CD4-positive, alpha-beta T cell treated with Interferon gamma for 1 hour (primary cell): ENCODE measurements around the gene C9orf43.
"Not testable (repeated sequence)": the region's sequence is repeated elsewhere in the genome, so short reads cannot be mapped to it uniquely, and the experiment has no call there.

Experiments
- DNase-seq: peaks from one replicate; pipeline ENCODE4 v3.0.0-alpha.2; 2020

The C9orf43 gene

GRCh38 chr9:113425072-113425471 lies 14.5 kb downstream of the C9orf43 start:
- DNase-seq = no peak

GRCh38 chr9:113426701-113427100 lies 16.2 kb downstream of the C9orf43 start:
- no peak for DNase-seq

GRCh38 chr9:113427629-113428028 lies 17.1 kb downstream of the C9orf43 start:
- DNase-seq = no peak

GRCh38 chr9:113428062-113428615 lies 17.6 kb downstream of the C9orf43 start:
- no peak for DNase-seq

- no peak for DNase-seq
These were observed 20.6 kb downstream of the C9orf43 start for GRCh38 chr9:113431191-113431590.

- no peak for DNase-seq
These were observed 26.4 kb downstream of the C9orf43 start for GRCh38 chr9:113436728-113437515.

- DNase-seq = not testable (repeated sequence)
These were observed 27.2 kb downstream of the C9orf43 start for GRCh38 chr9:113437716-113438115.

- no peak for DNase-seq
These were observed 34.2 kb downstream of the C9orf43 start for GRCh38 chr9:113444736-113445135.

GRCh38 chr9:113446323-113446740 lies 35.8 kb downstream of the C9orf43 start:
- no peak for DNase-seq

- DNase-seq = no peak
These were observed 38.8 kb downstream of the C9orf43 start for GRCh38 chr9:113449376-113449775.

- no peak for DNase-seq
These were observed 41.6 kb downstream of the C9orf43 start for GRCh38 chr9:113452113-113452605.

GRCh38 chr9:113454914-113455761 lies 44.6 kb downstream of the C9orf43 start:
- no peak for DNase-seq

- DNase-seq = no peak
These were observed 45.7 kb downstream of the C9orf43 start for GRCh38 chr9:113456235-113456634.

- no peak for DNase-seq
These were observed 50.7 kb downstream of the C9orf43 start for GRCh38 chr9:113461285-113461684.

- no peak for DNase-seq
These were observed 51.4 kb downstream of the C9orf43 start for GRCh38 chr9:113461943-113462342.

GRCh38 chr9:113462781-113463286 lies 52.3 kb downstream of the C9orf43 start:
- DNase-seq = no peak

- DNase-seq = no peak
These were observed 53.1 kb downstream of the C9orf43 start, which contains the start of gene RGS3 for GRCh38 chr9:113463418-113464285. RGS3 (plus strand) TSS chr9:113463727; CDS start chr9:113463803, 76 bp downstream.

GRCh38 chr9:113464286-113464660 lies 53.7 kb downstream of the C9orf43 start:
- DNase-seq = no peak

GRCh38 chr9:113465599-113466140 lies 55.1 kb downstream of the C9orf43 start:
- no peak for DNase-seq

- DNase-seq = no peak
These were observed 56.6 kb downstream of the C9orf43 start for GRCh38 chr9:113467183-113467582.

GRCh38 chr9:113468716-113469448 lies 58.3 kb downstream of the C9orf43 start:
- DNase-seq = no peak
